HG03135 (cell line): Measurements from ENCODE around the gene LSAMP.
A peak's percentile ranks its signal among the peaks of the same experiment; 100 is the strongest.

Experiments used
- ATAC-seq: cut with Tn5 transposase; IDR thresholded peaks from one replicate; pipeline ENCODE4 v1.9.1; 2021; ENCODE audit warnings: mild to moderate bottlenecking, moderate library complexity; ENCODE audit not compliant: unreplicated experiment

Gene LSAMP

DNA sequence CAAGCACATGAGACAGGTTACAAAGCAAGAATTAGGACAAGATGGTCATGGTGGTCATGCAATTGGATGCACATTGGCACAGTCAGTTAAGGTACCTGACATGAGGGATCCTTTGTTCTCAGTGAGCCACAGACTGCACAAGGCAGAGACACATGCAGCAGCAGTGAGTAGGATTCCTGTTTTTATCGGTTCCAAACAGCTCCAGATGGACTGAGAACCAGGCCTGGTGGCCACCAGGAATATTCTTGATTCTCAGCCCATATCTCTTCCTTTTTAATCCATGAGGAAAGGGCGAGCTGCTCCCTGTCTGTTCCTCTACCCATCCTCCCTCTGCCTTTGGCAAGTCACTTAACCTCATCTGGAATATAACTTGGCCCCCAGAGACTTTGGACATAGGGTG is 411.2 kb downstream of the LSAMP start:
- ATAC-seq, result no peak

- no peak for ATAC-seq
These were observed 411.8 kb downstream of the LSAMP start for GRCh38 chr3:116033516-116033915.

- ATAC-seq, result no peak
These were observed 413.1 kb downstream of the LSAMP start for GRCh38 chr3:116032176-116032575.

DNA sequence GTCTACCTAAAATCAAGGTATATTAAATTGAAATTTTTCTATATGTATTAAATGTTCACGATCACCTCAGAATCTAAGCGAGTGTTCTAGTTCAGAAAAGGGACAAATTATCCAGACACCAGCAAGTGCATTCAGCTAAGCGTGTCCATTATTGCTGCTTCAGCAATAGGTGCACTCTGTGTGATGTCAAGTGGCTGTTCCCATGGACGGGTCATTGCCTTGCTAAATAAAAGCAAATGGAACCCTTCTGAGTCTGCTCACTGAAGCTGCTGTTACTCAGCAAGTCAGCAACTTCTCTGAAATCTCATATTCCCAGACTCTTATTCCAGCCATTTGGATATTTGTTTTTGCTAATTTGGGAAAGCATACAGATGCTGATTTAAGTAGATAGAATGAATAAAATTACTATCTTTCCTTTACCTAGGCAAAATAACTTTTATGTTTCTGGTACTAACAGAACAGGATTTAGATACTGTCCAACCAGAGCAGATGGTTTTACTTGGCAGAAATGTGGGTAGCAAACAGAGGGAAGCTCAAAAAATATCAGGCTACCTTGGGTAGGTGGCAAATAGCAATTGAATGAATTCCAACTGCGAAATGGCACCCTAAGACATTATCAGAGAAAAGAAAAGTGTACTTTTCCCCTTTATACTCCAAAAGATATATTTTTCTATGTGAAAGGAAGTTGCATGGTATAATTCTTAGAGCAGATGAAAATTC is 415.0 kb downstream of the LSAMP start:
- no peak for ATAC-seq

DNA sequence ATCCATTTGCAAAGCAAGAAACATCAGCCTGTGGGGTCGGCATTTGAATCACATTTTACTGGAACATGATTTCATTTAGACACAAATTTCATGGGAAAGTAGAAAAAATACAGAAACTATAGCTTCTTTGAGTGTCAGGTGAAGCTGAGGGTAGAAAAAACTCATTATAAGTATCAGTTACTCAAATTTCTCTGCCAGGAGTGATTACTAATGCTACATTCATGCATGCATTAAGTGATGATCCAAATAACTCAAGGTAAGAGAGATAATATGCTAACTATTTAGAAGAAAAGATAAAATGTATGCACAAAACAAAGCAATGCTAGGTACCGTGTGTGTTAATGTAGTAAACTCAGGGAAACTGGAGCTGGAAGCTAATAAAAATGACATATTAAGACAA is 416.0 kb downstream of the LSAMP start:
- ATAC-seq, result no peak

GRCh38 chr3:116028157-116028556 is 417.1 kb downstream of the LSAMP start:
- ATAC-seq, result no peak

- ATAC-seq, result no peak
These were observed 424.3 kb downstream of the LSAMP start for GRCh38 chr3:116020989-116021388.

- peak; percentile 91 for ATAC-seq
These were observed 424.8 kb downstream of the LSAMP start for GRCh38 chr3:116020495-116020894.

DNA sequence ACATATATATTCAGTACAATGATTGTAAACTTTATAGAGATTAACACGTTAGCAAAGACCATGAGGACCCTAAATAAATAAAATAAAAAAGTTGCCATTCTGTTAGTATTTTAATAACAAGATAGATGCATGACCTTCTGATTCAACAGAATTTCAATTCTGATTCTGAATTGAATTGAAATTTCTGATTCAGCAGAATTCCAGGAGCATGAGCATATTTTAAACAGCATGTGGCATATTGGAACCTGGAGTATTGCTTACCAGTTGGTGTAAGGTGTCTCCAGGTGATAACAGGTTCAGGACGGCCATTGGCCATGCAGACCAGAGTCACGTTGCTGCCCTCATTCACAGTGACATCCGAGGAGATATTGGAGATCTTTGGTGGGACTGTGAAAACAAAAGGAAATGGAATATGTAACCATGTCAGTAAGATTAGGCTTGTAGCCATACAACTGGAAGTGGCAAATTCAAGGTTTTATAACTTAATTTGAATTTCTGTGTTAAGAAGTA is 426.0 kb downstream of the LSAMP start:
- no peak for ATAC-seq

DNA sequence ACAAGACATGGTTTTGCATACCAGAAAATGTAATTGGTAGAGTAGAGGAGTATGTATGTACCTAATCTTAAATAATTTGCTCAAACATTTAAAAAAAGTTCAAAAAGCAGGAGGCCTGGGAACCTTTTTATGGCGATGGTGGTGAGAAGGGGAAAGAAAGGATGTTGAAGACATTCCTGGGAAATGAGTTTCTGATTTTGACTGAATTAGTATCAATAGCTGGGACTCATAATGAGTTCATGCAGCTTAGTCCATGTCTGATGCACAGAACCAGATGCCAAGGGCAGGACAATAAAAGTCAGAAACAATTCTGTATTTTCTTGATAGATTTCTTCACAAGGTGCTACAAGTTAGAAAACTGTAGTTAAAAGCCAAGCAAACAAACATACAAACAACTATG is 426.6 kb downstream of the LSAMP start:
- ATAC-seq, result no peak

- ATAC-seq, result no peak
These were observed 429.4 kb downstream of the LSAMP start for GRCh38 chr3:116015931-116016330.

- no peak for ATAC-seq
These were observed 438.3 kb downstream of the LSAMP start for GRCh38 chr3:116007000-116007399.

DNA sequence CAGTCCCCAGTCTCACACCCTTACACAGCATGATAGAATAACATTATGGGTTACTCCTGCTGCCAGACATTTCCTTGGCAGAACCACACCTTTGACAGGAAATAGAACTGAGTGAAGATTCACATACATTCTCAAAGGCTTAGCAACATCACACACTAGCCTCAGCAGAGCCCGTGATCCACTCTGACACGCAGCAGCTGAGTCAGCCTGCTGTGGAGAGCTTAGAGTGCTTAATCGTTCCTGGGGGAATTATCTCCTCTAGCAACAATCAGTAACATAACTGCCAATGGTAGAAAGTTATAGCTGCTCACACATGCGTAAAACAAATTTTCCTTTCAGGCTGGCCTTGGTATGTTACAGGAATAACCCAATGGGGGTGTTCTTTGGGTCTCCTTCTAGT is 439.9 kb downstream of the LSAMP start:
- ATAC-seq, result no peak

DNA sequence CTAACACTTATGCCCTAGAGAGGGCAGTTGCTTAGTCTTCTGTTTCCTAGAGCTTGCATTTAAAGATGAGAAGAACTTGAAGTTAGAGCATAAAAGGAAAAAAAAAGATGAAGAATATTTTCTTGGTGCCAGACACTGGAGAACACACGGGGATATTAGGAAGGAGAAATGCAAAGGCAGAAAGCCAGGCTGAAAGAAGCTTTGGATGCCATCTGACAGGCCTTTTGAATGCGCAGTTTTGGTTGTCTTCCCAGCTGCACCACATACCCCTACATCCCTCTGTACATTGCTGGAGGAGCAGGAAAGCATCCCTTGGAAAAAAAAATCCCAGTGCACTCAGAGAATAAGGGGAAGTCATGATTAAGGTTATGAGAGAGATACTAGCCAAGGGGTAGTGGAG is 443.1 kb downstream of the LSAMP start:
- no peak for ATAC-seq

- ATAC-seq, result no peak
These were observed 444.1 kb downstream of the LSAMP start for GRCh38 chr3:116001151-116001621.

DNA sequence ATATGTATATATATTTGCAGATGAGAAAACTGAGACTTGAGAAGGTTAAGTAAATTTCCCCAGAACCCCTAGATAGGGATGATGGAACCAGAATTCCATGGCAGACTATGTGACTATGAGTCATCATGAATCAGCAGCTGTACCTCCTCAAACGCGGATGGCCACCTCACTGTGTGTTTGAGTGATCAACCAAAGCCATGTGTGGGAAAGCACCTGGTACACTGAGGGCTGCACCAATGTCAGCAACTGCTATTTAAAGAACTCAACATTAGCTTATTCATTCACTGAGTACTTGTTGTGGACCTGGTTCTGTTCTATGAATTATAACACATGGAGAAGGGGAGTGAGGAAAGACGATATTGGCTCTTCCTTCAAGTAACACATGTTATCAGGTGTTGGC is 445.0 kb downstream of the LSAMP start:
- peak; percentile 63 for ATAC-seq

- ATAC-seq, result no peak
These were observed 445.7 kb downstream of the LSAMP start for GRCh38 chr3:115999613-116000012.

- no peak for ATAC-seq
These were observed 446.2 kb downstream of the LSAMP start for GRCh38 chr3:115999001-115999585.

- ATAC-seq, result no peak
These were observed 448.7 kb downstream of the LSAMP start for GRCh38 chr3:115996420-115997108.

DNA sequence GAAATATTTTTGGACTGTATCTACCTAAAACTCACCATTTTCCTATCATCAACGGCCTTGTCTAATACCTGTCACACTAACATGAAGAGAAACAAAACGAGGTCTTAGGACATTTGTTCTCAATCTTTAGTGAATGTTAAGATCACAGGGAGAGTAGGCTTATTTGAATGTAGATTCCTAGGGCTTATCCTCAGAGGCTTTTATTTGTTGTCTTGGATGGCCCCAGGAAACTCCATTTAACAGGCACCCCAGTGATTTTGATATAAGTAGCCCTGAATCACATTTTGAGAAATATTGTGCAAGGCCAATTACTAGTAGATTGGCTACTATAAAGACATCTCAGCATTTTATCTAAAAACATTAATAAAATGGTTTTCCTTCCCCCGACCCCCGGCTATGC is 454.6 kb downstream of the LSAMP start:
- ATAC-seq, result no peak

DNA sequence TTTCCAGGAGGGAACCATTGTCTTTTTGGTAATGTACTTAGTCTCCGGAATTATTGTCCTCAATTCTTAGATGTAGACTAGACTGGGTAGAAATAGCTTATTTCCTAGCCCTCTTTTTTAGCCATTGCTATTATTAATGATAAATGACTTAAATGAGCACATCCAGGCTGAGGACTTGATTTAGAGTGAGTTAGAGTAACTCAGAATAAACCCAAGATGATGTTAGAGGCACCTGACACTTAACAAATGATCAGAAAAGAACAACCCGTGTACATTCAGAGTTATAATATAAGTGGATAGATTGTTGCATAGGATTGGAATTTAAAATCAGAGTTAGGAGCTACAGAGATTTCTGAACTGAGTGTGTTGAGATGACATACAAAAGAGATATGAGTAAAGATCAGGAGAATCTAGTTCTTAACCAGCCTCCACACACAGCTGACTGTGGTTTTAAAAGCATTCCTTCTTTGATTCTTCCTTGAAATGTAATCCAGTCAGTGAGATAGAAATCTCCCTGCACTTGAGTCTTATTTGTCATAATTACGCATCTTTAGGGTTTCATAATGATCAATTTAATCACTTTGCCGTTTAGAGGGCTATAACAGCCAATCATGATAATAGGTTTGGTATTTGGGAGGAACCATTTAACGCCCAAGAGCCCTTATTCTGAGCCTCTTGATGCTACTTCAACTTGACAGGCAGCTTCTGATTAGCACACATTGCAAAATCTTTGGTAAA is 455.4 kb downstream of the LSAMP start:
- ATAC-seq, result no peak
